Endothelial cell of umbilical vein (primary cell): ENCODE data around the gene AKT3. TPM values are rescaled to one million over a fixed set of nuclear protein-coding genes. Genes with fewer than 3 reads are reported as not detected.
"Not testable (repeated sequence)": the region's sequence is repeated elsewhere in the genome, so short reads cannot be mapped to it uniquely, and the experiment has no call there.

ENCODE experiments used
- BruUV-seq: library from RNA; stranded (reverse); fragments of 400-500 nt; replicated peaks from 2 replicates; lab custom pipeline; 2021; lab: Mats Ljungman, UMichigan
- CTCF ChIA-PET: fragments of 300-600, 350-600 bp; sonication (Branson Sonifier 250); formaldehyde crosslinking; loops from one replicate; lab custom pipeline; 2021; ENCODE audit warnings: antibody characterized with exemption, inconsistent platforms; lab: Charles Lee
- POLR2A ChIA-PET: fragments of 300-600, 350-600 bp; sonication (Branson Sonifier 250); formaldehyde crosslinking; loops from one replicate; lab custom pipeline; 2021; ENCODE audit warnings: antibody characterized with exemption, inconsistent platforms; lab: Charles Lee
- DNase-seq: peaks from one replicate; pipeline ENCODE4 v3.0.0-alpha.2; 2011; ENCODE audit warnings: low read depth, low spot score
- FAIRE-seq: peaks from 2 replicates; lab custom pipeline; 2011; peaks lifted over from hg19 to GRCh38; lab: Jason Lieb, UNC
- H2AFZ ChIP-seq: 2 replicates; pipeline ENCODE4 v1.6.0; 2012; ENCODE audit warnings: low read depth, low read length, control low read depth, inconsistent platforms
- H3K27ac ChIP-seq: 2 replicates; pipeline ENCODE4 v1.5.1; 2011; ENCODE audit warnings: low read depth, mild to moderate bottlenecking, control low read depth, low read length, moderate library complexity; ENCODE audit not compliant: insufficient read depth
- H3K27me3 ChIP-seq, 2 experiments: 2 replicates each; pipeline versions ENCODE4 v1.6.0 to v1.6.1; 2011; ENCODE audit warnings: low read length in 2 of 2, mixed read lengths in 1 of 2; ENCODE audit not compliant: control insufficient read depth in 2 of 2, insufficient read depth in 2 of 2
- H3K36me3 ChIP-seq, 2 experiments: 2 replicates in 1 of 2; 3 replicates in 1 of 2; pipeline ENCODE4 v1.5.1; 2011; ENCODE audit warnings: low read length in 2 of 2, mild to moderate bottlenecking in 1 of 2, moderate library complexity in 1 of 2; ENCODE audit not compliant: control insufficient read depth in 2 of 2, insufficient read depth in 2 of 2; ENCODE audit errors: extremely low read depth in 1 of 2
- H3K4me1 ChIP-seq: 3 replicates; pipeline ENCODE4 v1.5.1; 2011; ENCODE audit warnings: mild to moderate bottlenecking, low read length; ENCODE audit not compliant: control insufficient read depth, insufficient read depth; ENCODE audit errors: extremely low read depth
- H3K4me2 ChIP-seq: 2 replicates; pipeline ENCODE4 v1.6.1; 2011; ENCODE audit warnings: low read length, control low read depth, mixed read lengths; ENCODE audit not compliant: insufficient read depth
- H3K4me3 ChIP-seq, 3 experiments: fragments of 200-600 bp in 1 of 3; sonication (generic), shearing (Covaris generic) in 1 of 3; replicated peaks in 1 of 3; 2 replicates each; pipeline ENCODE4 v1.5.1; 2011 to 2016; ENCODE audit warnings: control low read depth in 3 of 3, low read length in 3 of 3, mild to moderate bottlenecking in 2 of 3, inconsistent platforms in 1 of 3, low read depth in 1 of 3, moderate library complexity in 1 of 3; ENCODE audit not compliant: insufficient read depth in 1 of 3
- H3K79me2 ChIP-seq: 2 replicates; pipeline ENCODE4 v1.6.0; 2012; ENCODE audit warnings: low read length, inconsistent platforms; ENCODE audit not compliant: control insufficient read depth, insufficient read depth
- H3K9ac ChIP-seq: replicated peaks from 2 replicates; pipeline ENCODE3; 2011; ENCODE audit warnings: low read length, control low read depth; ENCODE audit not compliant: insufficient read depth; ENCODE audit errors: extremely low read depth
- H3K9me1 ChIP-seq: replicated peaks from 3 replicates; pipeline ENCODE4 v1.6.0; 2011; ENCODE audit warnings: mild to moderate bottlenecking, low read length; ENCODE audit not compliant: control insufficient read depth, insufficient read depth; ENCODE audit errors: extremely low read depth
- H3K9me3 ChIP-seq: replicated peaks from 2 replicates; pipeline ENCODE4 v1.5.1; 2012; ENCODE audit warnings: low read length, inconsistent platforms; ENCODE audit not compliant: control insufficient read depth, insufficient read depth
- H4K20me1 ChIP-seq: replicated peaks from 2 replicates; pipeline ENCODE3; 2011; ENCODE audit warnings: mild to moderate bottlenecking, low read length; ENCODE audit not compliant: control insufficient read depth, insufficient read depth; ENCODE audit errors: extremely low read depth
- CTCF ChIP-seq, 2 donors: IDR thresholded peaks; 1 replicate in 1 of 2; 2 replicates in 1 of 2; pipeline ENCODE4 v1.5.1; 2011; ENCODE audit warnings: low read length in 2 of 2, mild to moderate bottlenecking in 2 of 2, moderate library complexity in 2 of 2, control low read depth in 1 of 2, inconsistent platforms in 1 of 2, low read depth in 1 of 2; ENCODE audit not compliant: insufficient read depth in 1 of 2; ENCODE audit errors: extremely low read depth in 1 of 2
- EZH2 ChIP-seq: IDR thresholded peaks from 2 replicates; pipeline ENCODE4 v1.6.1; 2012; ENCODE audit warnings: borderline replicate concordance, low read depth, mild to moderate bottlenecking, moderate library complexity, low read length, inconsistent platforms; ENCODE audit not compliant: severe bottlenecking
- FOS ChIP-seq: IDR thresholded peaks from 2 replicates; pipeline ENCODE4 v1.6.1; 2011; ENCODE audit warnings: mild to moderate bottlenecking, low read length, moderate library complexity, borderline replicate concordance; ENCODE audit not compliant: insufficient read depth
- GATA2 ChIP-seq: IDR thresholded peaks from 2 replicates; pipeline ENCODE4 v1.7.0; 2011; ENCODE audit warnings: low read depth, mild to moderate bottlenecking, moderate library complexity, mixed read lengths, low read length; ENCODE audit not compliant: insufficient read length, insufficient read depth
- JUN ChIP-seq: IDR thresholded peaks from 2 replicates; pipeline ENCODE4 v1.6.1; 2011; ENCODE audit warnings: borderline replicate concordance, low read depth; ENCODE audit not compliant: insufficient read length, insufficient read depth
- MAX ChIP-seq: IDR thresholded peaks from 2 replicates; pipeline ENCODE4 v1.6.1; 2011; ENCODE audit not compliant: insufficient read depth, insufficient read length
- MYC ChIP-seq: IDR thresholded peaks from one replicate; pipeline ENCODE4 v1.6.1; 2011; ENCODE audit warnings: mild to moderate bottlenecking, low read depth, low read length
- POLR2A ChIP-seq: IDR thresholded peaks from 2 replicates; pipeline ENCODE4 v1.6.1; 2012; ENCODE audit warnings: low read depth, mild to moderate bottlenecking, control low read depth, low read length
- POLR2AphosphoS5 ChIP-seq: IDR thresholded peaks from 2 replicates; pipeline ENCODE4 v1.6.1; 2012; ENCODE audit warnings: low read depth, mild to moderate bottlenecking, control low read depth, low read length, moderate library complexity; ENCODE audit not compliant: insufficient read depth
- dilution Hi-C: fragments of 300-500 bp; cut with MboI; formaldehyde crosslinking; loops from one replicate; pipeline ENCODE4 v1.15.0; 2019; ENCODE audit warnings: low sequenced_read_pairs; ENCODE audit not compliant: extremely low pct_ligation_motif_present
- intact Hi-C: fragments of 100-400 bp; cut with micrococcal nuclease; formaldehyde crosslinking; loops from one replicate; pipeline ENCODE4 v1.10.0; 2022
- polyA plus RNA-seq, 4 experiments: library from polyadenylated mRNA; depleted of rRNA in 3 of 4; stranded (reverse) in 3 of 4; unstranded in 1 of 4; fragments of >200 nt; gene quantifications; 2 replicates each; pipeline versions ENCODE4 v1.2.1 to v1.2.3, GENCODE V29; 2011 to 2012; ENCODE audit warnings: missing spikeins in 1 of 4
- total RNA-seq: library from RNA; stranded (reverse); gene quantifications from 2 replicates; pipeline ENCODE4 v1.2.3, GENCODE V29; 2021

AKT3 gene
- total and polyA plus RNA-seq, 2 donors (not counting 3 experiments of a cell fraction or from before 2014, with no cell fraction given), result 20.6 to 97.1 TPM

- Histone ChIP-seq H3K27ac (no peak overlapping the region), H3K9ac (no peak overlapping the region), H3K9me1 (no peaks in the 10 kb centered on the region), H3K9me3 (no peaks in the 10 kb centered on the region), H2AFZ (no peak overlapping the region), H3K4me3 (no peak overlapping the region), H4K20me1 (no peaks in the 10 kb centered on the region), H3K4me2 (no peak overlapping the region), H3K27me3 (no peaks in the 10 kb centered on the region), H3K4me1 (no peaks in the 10 kb centered on the region), H3K36me3 (no peaks in the 10 kb centered on the region), H3K79me2 (peaks cover 2% of the 10 kb centered on the region)
- FAIRE-seq (no peak), DNase-seq (no peak)
- BruUV-seq, result no TSS peak
- TF ChIP-seq POLR2A, result no peak
- no peak for TF ChIP-seq JUN
- TF ChIP-seq EZH2, result no peak
- TF ChIP-seq MAX, result no peak
- no peak for TF ChIP-seq POLR2AphosphoS5
- TF ChIP-seq MYC, result no peak
- no peak for TF ChIP-seq CTCF (IDR thresholded peaks at IDR 0.05; ENCODE audit: extremely low read depth in 1 of 2, insufficient read depth in 1 of 2, low read depth in 1 of 2, low read length in 2 of 2)
- no peak for TF ChIP-seq GATA2
- TF ChIP-seq FOS, result no peak
- ChIA-PET POLR2A (no interaction called here), CTCF (interaction anchor here (3.0 kb wide), 1 partner anchor 10 kb away, joined by 9 read pairs; no protein-coding TSS in a partner anchor)
- dilution Hi-C loops (no loop called here), intact Hi-C loops (no loop called here)
These were observed 192.2 kb downstream of the AKT3 start for GRCh38 chr1:243657793-243658192.

- CTCF ChIA-PET, H3K27me3 ChIP-seq, H3K4me2 ChIP-seq, DNase-seq, intact Hi-C loops, H3K27ac ChIP-seq, H4K20me1 ChIP-seq, H3K9me3 ChIP-seq, dilution Hi-C loops, H3K36me3 ChIP-seq, H3K79me2 ChIP-seq, FAIRE-seq, H3K4me3 ChIP-seq, H3K9ac ChIP-seq, BruUV-seq, H3K9me1 ChIP-seq, H2AFZ ChIP-seq, POLR2A ChIA-PET: not testable (repeated sequence)
- peaks cover 15% of the 10 kb centered on the region for H3K4me1 ChIP-seq
These were observed 200.5 kb downstream of the AKT3 start for GRCh38 chr1:243649530-243649929.
